Adipose tissue (tissue), 3 donors: ENCODE data around the gene CARD11. TPM values are rescaled to one million over a fixed set of nuclear protein-coding genes. Genes with fewer than 3 reads are reported as not detected.
"Not testable (repeated sequence)": the region's sequence is repeated elsewhere in the genome, so short reads cannot be mapped to it uniquely, and the experiment has no call there.

Experiments used
- H3K27ac ChIP-seq: one replicate; pipeline ENCODE4 v1.5.1; 2013; ENCODE audit warnings: low read depth, low read length
- WGBS, 3 donors: extraction: QIAGEN DNeasy Blood & Tissue Kit; methylation state at CpG; one replicate each; pipeline ENCODE4 v1.1.7; 2013; 5-methylcytosine and 5-hydroxymethylcytosine counted together
- polyA plus RNA-seq, 3 donors: library from polyadenylated mRNA; stranded (reverse); fragments of 200-250 nt; gene quantifications; one replicate each; pipeline ENCODE4 v1.2.3, GENCODE V29; 2013
- donor health status: healthy with polysubstance abuse.
- donor health status: Bipolar disorder and iron deficiency.
- donor health status: healthy.

Gene CARD11
- polyA plus RNA-seq, 3 donors = 0.74 to 0.85 (median 0.79) TPM

- 80 to 84% (median 81%) methylated on average over 15 of the region's 15 CpGs for WGBS, 3 donors
- H3K27ac ChIP-seq = no peak overlapping the region
Observed at GRCh38 chr7:2958416-2959102, 85.1 kb downstream of the CARD11 start.

- WGBS, 3 donors = 79 to 90% (median 89%) methylated on average over 5 of the region's 5 CpGs
- not testable (repeated sequence) for H3K27ac ChIP-seq
Observed at GRCh38 chr7:2957369-2957727, 86.3 kb downstream of the CARD11 start.

- H3K27ac ChIP-seq = no peak overlapping the region
- 54 to 70% (median 58%) methylated on average over 12 of the region's 12 CpGs for WGBS, 3 donors
Observed at GRCh38 chr7:2956526-2957368, 86.9 kb downstream of the CARD11 start.

GRCh38 chr7:2956076-2956475 lies 87.6 kb downstream of the CARD11 start:
- 94 to 96% (median 94%) methylated on average over 6 of the region's 6 CpGs for WGBS, 3 donors
- no peak overlapping the region for H3K27ac ChIP-seq

GRCh38 chr7:2955269-2955668 lies 88.4 kb downstream of the CARD11 start:
- WGBS, 3 donors = 76 to 86% (median 77%) methylated on average over 4 of the region's 4 CpGs
- H3K27ac ChIP-seq = no peak overlapping the region

GRCh38 chr7:2954433-2954853 lies 89.2 kb downstream of the CARD11 start:
- no peak overlapping the region for H3K27ac ChIP-seq
- 61 to 78% (median 72%) methylated on average over 11 of the region's 11 CpGs for WGBS, 3 donors

GRCh38 chr7:2953588-2954407 lies 89.9 kb downstream of the CARD11 start:
- 72 to 84% (median 80%) methylated on average over 11 of the region's 11 CpGs for WGBS, 3 donors
- H3K27ac ChIP-seq = no peak overlapping the region

GRCh38 chr7:2953099-2953498 lies 90.6 kb downstream of the CARD11 start:
- H3K27ac ChIP-seq = no peak overlapping the region
- WGBS, 3 donors = 62 to 71% (median 69%) methylated on average over 5 of the region's 5 CpGs

- WGBS, 3 donors = 94 to 97% (median 96%) methylated on average over 4 of the region's 4 CpGs
- no peak overlapping the region for H3K27ac ChIP-seq
Observed at GRCh38 chr7:2952316-2952715, 91.4 kb downstream of the CARD11 start.

GRCh38 chr7:2950578-2950977 lies 93.1 kb downstream of the CARD11 start:
- H3K27ac ChIP-seq = no peak overlapping the region

- WGBS, 3 donors = 65 to 72% (median 66%) methylated on average over 2 of the region's 2 CpGs
Observed at GRCh38 chr7:2948749-2949148, 94.9 kb downstream of the CARD11 start.

GRCh38 chr7:2947058-2947780 lies 96.4 kb downstream of the CARD11 start:
- 85 to 87% (median 85%) methylated on average over 12 of the region's 12 CpGs for WGBS, 3 donors
- H3K27ac ChIP-seq = no peak overlapping the region

More at GRCh38 chr7:2948749-2949148, 94.9 kb downstream of the CARD11 start:
- no peak overlapping the region for H3K27ac ChIP-seq

- 77 to 92% (median 78%) methylated on average over 4 of the region's 4 CpGs for WGBS, 3 donors
- no peak overlapping the region for H3K27ac ChIP-seq
Observed at GRCh38 chr7:2945171-2945570, 98.5 kb downstream of the CARD11 start.

- no peak overlapping the region for H3K27ac ChIP-seq
- 55 to 82% (median 66%) methylated on average over 5 of the region's 5 CpGs for WGBS, 3 donors
Observed at GRCh38 chr7:2944739-2945138, 98.9 kb downstream of the CARD11 start.

- 88 to 91% (median 90%) methylated on average over 35 of the region's 35 CpGs for WGBS, 3 donors
- no peak overlapping the region for H3K27ac ChIP-seq
Observed at GRCh38 chr7:2943851-2944601, 99.6 kb downstream of the CARD11 start.

- WGBS, 3 donors = 58 to 80% (median 59%) methylated on average over 12 of the region's 12 CpGs
- no peak overlapping the region for H3K27ac ChIP-seq
Observed at GRCh38 chr7:2941216-2941859, 102.3 kb downstream of the CARD11 start.

- H3K27ac ChIP-seq = no peak overlapping the region
Observed at GRCh38 chr7:2940466-2940865, 103.2 kb downstream of the CARD11 start.
